Lower leg skin (tissue), 3 donors: ENCODE measurements around the gene XDH.

Experiments used
- CTCF ChIP-seq, 3 donors: fragments of 450-650 bp; IDR thresholded peaks; one replicate each; pipeline ENCODE4 v1.5.1; 2016; ENCODE audit warnings: antibody characterized with exemption in 3 of 3, mild to moderate bottlenecking in 3 of 3, moderate library complexity in 2 of 3
- POLR2A ChIP-seq, 2 donors: fragments of 450-650 bp; IDR thresholded peaks; one replicate each; pipeline ENCODE4 v1.6.1; 2016 to 2017; ENCODE audit warnings: antibody characterized with exemption in 2 of 2, mild to moderate bottlenecking in 1 of 2, moderate library complexity in 1 of 2

- no peak for TF ChIP-seq CTCF (IDR thresholded peaks at IDR 0.05)
- no peak for TF ChIP-seq POLR2A (IDR thresholded peaks at IDR 0.05)
Observed at GRCh38 chr2:31332521-31332920, 82.0 kb downstream of the XDH start.
